Astrocyte of the cerebellum (primary cell): Measurements from ENCODE around the gene AGAP1.

Experiments used
- DNase-seq: peaks from one replicate; pipeline ENCODE4 v3.0.0-alpha.2; 2011; ENCODE audit warnings: low read depth
- H3K4me3 ChIP-seq: 2 replicates; pipeline ENCODE4 v1.5.1; 2011; ENCODE audit warnings: mild to moderate bottlenecking, low read depth, low read length, moderate library complexity
- in situ Hi-C: cut with HindIII; loops from 2 replicates; pipeline ENCODE4 v1.10.0; 2017; ENCODE audit warnings: low sequenced_read_pairs
- TF ChIP-seq, protein P1 (sequence below): IDR thresholded peaks from 2 replicates; pipeline ENCODE4 v1.5.1; 2012; ENCODE audit warnings: low read length, low read depth, moderate library complexity, mild to moderate bottlenecking; ENCODE audit errors: missing control alignments

The AGAP1 gene

DNA sequence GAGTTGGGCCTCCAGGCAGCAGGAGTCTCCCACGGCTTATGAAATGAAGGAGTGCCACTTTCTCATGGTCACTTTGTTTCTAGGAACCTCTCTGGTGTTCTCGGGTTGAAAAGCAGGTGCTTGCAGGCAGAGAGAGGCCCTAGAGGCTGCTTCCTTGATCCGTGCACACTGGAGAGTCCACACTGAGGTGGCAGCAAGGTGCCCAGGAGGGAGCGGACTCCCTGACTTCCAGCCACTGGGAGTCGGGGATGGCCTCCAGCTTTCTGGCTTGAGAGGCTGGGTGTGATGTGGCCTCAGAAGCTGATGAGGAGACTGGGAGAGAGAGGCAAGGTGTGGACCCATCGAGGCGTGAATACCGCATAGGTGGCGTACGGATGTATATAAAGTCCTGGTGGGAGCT is 221.8 kb downstream of the AGAP1 start:
- no peak for DNase-seq
- TF ChIP-seq, protein P1, sequence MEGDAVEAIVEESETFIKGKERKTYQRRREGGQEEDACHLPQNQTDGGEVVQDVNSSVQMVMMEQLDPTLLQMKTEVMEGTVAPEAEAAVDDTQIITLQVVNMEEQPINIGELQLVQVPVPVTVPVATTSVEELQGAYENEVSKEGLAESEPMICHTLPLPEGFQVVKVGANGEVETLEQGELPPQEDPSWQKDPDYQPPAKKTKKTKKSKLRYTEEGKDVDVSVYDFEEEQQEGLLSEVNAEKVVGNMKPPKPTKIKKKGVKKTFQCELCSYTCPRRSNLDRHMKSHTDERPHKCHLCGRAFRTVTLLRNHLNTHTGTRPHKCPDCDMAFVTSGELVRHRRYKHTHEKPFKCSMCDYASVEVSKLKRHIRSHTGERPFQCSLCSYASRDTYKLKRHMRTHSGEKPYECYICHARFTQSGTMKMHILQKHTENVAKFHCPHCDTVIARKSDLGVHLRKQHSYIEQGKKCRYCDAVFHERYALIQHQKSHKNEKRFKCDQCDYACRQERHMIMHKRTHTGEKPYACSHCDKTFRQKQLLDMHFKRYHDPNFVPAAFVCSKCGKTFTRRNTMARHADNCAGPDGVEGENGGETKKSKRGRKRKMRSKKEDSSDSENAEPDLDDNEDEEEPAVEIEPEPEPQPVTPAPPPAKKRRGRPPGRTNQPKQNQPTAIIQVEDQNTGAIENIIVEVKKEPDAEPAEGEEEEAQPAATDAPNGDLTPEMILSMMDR: no peak
- H3K4me3 ChIP-seq: no peak overlapping the region
- in situ Hi-C loops: no loop called here

DNA sequence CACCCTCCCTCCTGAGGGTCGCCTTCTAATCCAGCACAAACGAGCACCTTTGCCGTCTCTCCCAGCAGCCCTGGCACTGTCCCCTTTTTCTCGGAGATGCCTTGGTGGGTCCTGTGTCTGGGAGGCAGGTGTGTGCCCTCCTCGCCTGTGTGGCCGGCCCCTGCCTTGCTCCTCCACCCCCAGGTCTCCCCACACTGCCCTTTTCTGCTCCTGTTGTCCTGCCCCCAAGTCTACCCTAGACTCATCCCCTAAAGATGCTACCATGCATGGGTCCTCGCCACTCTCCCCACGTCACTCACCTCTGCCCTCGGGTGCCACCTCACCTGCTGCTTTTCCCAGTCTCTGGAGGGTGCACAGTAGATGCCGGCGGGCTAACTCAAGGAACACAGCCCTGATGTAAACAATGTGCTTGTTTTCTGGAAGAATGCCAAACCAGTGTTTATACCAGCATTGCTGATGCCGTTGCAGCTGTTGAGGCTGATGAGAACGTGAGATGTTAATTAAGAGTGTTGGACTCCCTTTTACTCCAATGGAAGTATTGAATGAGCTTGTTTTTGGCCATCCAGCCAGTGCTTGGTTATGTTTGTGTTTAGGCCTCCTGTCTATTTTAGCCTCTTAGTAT is 223.1 kb downstream of the AGAP1 start:
- TF ChIP-seq, protein P1: no peak
- in situ Hi-C loops: no loop called here
- DNase-seq: no peak
- H3K4me3 ChIP-seq: no peak overlapping the region

DNA sequence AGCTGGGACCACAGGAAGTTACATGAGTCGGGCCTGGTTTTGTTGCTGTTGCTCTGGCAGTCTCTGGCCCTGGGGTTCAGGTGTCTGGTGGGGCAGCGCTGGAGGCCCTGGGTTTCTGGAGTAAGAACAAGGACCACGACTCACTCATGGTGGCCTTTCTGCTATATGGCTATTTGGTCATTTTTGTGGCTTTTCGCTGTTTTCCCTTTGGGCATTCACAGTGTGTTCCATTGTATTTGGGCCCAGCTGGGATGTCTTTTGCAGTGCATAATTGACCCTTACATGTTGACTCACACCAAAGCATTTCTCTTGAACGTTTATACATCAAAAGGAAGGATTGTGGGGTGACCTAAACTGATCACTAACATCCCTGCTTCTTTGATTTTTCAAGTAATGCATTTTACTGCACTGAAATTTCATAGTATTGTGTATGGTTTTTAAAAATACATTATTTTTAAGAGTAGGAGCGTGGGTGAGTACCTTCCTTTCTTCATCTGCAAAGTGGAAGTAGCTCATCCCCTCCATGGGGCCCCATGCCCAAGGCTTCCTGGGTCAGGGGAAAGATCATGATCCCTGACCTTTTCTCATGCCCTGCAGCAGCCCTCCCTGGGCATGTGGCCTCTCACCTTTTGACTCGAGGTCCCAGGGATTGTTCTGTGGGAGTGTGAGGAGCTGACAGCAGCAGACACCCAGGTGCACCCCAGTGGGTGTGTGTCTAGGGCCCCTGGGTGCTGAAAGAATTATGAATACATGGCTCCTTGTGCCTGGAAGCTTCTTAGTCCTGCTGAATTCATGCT is 225.5 kb downstream of the AGAP1 start:
- TF ChIP-seq, protein P1: no peak
- no peak overlapping the region for H3K4me3 ChIP-seq
- in situ Hi-C loops: no loop called here
- DNase-seq: no peak

DNA sequence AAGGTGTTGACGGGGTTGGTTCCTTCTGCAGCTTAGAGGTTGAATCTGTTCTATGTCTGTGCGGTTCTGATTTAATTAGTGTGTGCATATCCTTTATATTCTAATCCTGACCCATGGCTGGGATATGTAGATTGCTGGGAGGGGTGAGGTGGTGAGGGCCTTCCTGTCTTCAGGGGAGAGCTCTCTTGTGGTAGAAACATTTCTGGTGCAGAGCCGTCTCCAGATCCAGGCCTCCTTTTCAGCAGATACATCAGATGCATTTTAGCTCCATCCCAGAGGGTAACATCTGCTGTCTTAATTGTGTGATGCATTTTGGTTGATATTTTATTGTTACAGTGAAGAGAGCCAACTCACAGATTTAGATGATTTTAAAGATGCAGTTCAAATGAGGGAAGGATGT is 227.8 kb downstream of the AGAP1 start:
- TF ChIP-seq, protein P1: no peak
- in situ Hi-C loops: no loop called here
- no peak overlapping the region for H3K4me3 ChIP-seq
- no peak for DNase-seq

DNA sequence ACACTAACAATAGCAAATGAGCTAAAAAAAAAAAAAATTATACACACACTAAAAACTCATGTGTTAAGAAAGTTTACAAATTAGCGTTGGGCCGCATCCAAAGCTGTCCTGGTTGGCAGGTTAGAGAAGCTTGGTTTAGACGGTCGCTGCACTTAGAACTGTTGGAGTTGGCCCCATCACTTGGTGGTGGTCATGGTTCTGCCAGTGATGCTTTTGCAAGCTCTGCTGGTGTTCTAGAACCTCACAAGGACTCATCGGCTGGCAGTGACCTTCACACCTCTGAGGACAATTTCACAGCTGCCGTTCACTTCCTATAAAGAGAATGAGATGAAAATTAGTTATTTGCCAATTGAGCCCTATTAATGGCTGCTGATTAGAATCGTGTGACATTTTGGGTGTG is 229.0 kb downstream of the AGAP1 start:
- TF ChIP-seq, protein P1: no peak
- in situ Hi-C loops: no loop called here
- DNase-seq: no peak

DNA sequence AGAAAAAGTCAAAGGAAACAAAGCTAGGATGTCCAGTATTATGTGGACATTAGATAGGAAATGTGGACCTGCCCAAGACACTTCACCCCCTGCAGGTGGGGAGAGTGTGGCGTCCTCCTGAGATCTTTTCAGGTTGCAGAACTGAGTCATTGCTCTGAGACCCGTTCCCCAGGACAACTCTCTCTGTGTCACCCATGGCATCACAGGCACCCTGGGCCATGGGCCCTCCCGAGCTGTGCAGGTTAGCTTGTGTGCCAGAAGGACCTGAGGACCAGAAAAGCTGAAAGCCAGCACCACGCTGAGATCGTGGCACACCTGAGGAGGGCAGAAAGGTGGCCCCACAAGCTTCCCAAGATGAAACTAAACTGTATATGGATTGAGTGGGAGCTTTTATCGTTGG is 229.5 kb downstream of the AGAP1 start:
- H3K4me3 ChIP-seq: no peak overlapping the region
- in situ Hi-C loops: no loop called here

More for the DNA sequence above, 229.0 kb downstream of the AGAP1 start:
- H3K4me3 ChIP-seq: no peak overlapping the region

More for the DNA sequence above, 229.5 kb downstream of the AGAP1 start:
- DNase-seq: no peak
- TF ChIP-seq, protein P1: no peak
